Smooth muscle cell (in vitro differentiated cells): ENCODE results near the gene TBC1D2. TPM values are rescaled to one million over a fixed set of nuclear protein-coding genes. Genes with fewer than 3 reads are reported as not detected.

Experiments used
- DNase-seq: peaks from one replicate; lab custom pipeline; 2025; ENCODE audit not compliant: unreplicated experiment; lab: John Stamatoyannopoulos, UW
- H2AFZ ChIP-seq: fragments of 200-600 bp; sonication (generic); 2 replicates; pipeline ENCODE4 v1.6.0; 2016; ENCODE audit warnings: antibody characterized with exemption, low read depth, mild to moderate bottlenecking
- H3F3A ChIP-seq: fragments of 200-600 bp; sonication (generic); 2 replicates; pipeline ENCODE4 v1.6.0; 2017; ENCODE audit warnings: antibody characterized with exemption, low read depth
- H3K27ac ChIP-seq: fragments of 200-600 bp; sonication (generic); 2 replicates; pipeline ENCODE4 v1.5.1; 2016; ENCODE audit warnings: low read depth, mild to moderate bottlenecking
- H3K27me3 ChIP-seq: fragments of 200-600 bp; sonication (generic); 2 replicates; pipeline ENCODE4 v1.6.1; 2016; ENCODE audit warnings: low read depth, mild to moderate bottlenecking
- H3K36me3 ChIP-seq: fragments of 200-600 bp; sonication (generic); 2 replicates; pipeline ENCODE4 v1.5.1; 2016; ENCODE audit warnings: low read depth
- H3K4me1 ChIP-seq: fragments of 200-600 bp; sonication (generic); 2 replicates; pipeline ENCODE4 v1.5.1; 2016; ENCODE audit warnings: low read depth
- H3K4me2 ChIP-seq: fragments of 200-600 bp; sonication (generic); 2 replicates; pipeline ENCODE4 v1.6.0; 2016; ENCODE audit warnings: mild to moderate bottlenecking
- H3K4me3 ChIP-seq: fragments of 200-600 bp; sonication (generic); 2 replicates; pipeline ENCODE4 v1.5.1; 2016; ENCODE audit warnings: mild to moderate bottlenecking
- H3K79me2 ChIP-seq: fragments of 200-600 bp; sonication (generic); 2 replicates; pipeline ENCODE4 v1.6.0; 2016; ENCODE audit warnings: low read depth, mild to moderate bottlenecking
- H3K9ac ChIP-seq: fragments of 200-600 bp; sonication (generic); 2 replicates; pipeline ENCODE4 v1.6.0; 2016; ENCODE audit warnings: low read depth
- H3K9me3 ChIP-seq: fragments of 200-600 bp; sonication (generic); replicated peaks from 2 replicates; pipeline ENCODE4 v1.5.1; 2016; ENCODE audit warnings: low read depth
- H4K20me1 ChIP-seq: fragments of 200-600 bp; sonication (generic); 2 replicates; pipeline ENCODE4 v1.6.0; 2016; ENCODE audit warnings: low read depth
- WGBS: methylation state at CpG from one replicate; pipeline ENCODE4 v1.1.7; 2016; ENCODE audit warnings: low lambda C conversion rate; 5-methylcytosine and 5-hydroxymethylcytosine counted together
- polyA plus RNA-seq: library from polyadenylated mRNA; unstranded; fragments of >200 nt; fragmentation: Nextera tagmentation; extraction: Ambion mirVana; gene quantifications from 2 replicates; pipeline ENCODE4 v1.2.1, GENCODE V29; 2016
- total RNA-seq: library from RNA; depleted of rRNA; stranded (reverse); fragments of >200 nt; gene quantifications from 2 replicates; pipeline ENCODE4 v1.2.3, GENCODE V29; 2014
- TF ChIP-seq, protein P1 (sequence below): fragments of 200-600 bp; sonication (generic); IDR thresholded peaks from 2 replicates; pipeline ENCODE4 v1.5.1; 2017; ENCODE audit warnings: borderline replicate concordance, mild to moderate bottlenecking, antibody characterized with exemption; ENCODE audit not compliant: insufficient read depth, poor library complexity, severe bottlenecking

Gene TBC1D2
- total and polyA plus RNA-seq, 2 experiments from 2014 or later, result 7.7 to 8.6 TPM

DNA sequence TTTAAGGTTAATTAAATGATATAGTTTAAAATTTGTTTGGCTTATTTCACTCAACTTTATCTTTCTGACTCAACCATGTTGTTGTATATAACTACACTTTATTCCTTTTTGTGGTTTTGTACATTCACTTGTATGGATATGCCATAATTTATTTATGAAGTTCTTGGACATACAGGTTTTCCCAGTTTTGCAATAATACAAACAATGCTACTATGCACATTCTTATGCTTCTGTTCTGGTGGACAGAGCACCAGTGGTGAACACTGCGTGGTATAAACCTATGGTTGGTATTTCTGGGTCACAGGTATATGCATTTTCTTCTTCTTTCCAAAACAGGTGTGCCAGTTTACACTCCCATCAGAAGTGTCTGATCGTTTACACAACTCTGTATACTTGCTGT, 100.8 kb downstream of the TBC1D2 start:
- Histone ChIP-seq H2AFZ (no peak overlapping the region), H3F3A (no peaks in the 10 kb centered on the region), H3K9ac (no peak overlapping the region), H4K20me1 (no peaks in the 10 kb centered on the region), H3K4me2 (no peak overlapping the region), H3K36me3 (no peaks in the 10 kb centered on the region), H3K9me3 (no peaks in the 10 kb centered on the region), H3K27me3 (no peaks in the 10 kb centered on the region), H3K4me1 (no peaks in the 10 kb centered on the region), H3K27ac (no peak overlapping the region), H3K4me3 (no peak overlapping the region), H3K79me2 (no peaks in the 10 kb centered on the region)
- 88% methylated on average over 2 of the region's 2 CpGs for WGBS
- DNase-seq, result no peak
- TF ChIP-seq, protein P1, sequence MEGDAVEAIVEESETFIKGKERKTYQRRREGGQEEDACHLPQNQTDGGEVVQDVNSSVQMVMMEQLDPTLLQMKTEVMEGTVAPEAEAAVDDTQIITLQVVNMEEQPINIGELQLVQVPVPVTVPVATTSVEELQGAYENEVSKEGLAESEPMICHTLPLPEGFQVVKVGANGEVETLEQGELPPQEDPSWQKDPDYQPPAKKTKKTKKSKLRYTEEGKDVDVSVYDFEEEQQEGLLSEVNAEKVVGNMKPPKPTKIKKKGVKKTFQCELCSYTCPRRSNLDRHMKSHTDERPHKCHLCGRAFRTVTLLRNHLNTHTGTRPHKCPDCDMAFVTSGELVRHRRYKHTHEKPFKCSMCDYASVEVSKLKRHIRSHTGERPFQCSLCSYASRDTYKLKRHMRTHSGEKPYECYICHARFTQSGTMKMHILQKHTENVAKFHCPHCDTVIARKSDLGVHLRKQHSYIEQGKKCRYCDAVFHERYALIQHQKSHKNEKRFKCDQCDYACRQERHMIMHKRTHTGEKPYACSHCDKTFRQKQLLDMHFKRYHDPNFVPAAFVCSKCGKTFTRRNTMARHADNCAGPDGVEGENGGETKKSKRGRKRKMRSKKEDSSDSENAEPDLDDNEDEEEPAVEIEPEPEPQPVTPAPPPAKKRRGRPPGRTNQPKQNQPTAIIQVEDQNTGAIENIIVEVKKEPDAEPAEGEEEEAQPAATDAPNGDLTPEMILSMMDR, result no peak

DNA sequence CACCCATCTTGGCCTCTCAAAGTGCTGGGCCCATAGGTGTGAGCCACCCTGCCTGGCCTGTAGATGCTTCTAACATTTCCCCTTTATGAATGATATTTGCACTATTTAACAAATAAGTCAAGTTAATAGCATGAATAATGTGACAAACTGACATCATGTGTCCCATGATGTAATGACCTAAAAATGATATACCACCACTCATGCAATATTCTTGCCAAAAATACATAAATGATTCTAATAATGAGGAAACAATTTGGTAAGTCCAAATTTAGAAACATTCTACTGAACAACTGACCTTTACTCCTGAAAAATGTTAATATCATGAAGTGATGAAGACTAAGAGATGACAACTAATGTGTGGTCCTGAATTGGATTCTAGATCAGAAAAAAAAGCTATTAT, 102.9 kb downstream of the TBC1D2 start:
- no peaks in the 10 kb centered on the region for H4K20me1 ChIP-seq
- H3K4me2 ChIP-seq, result no peak overlapping the region
- no peaks in the 10 kb centered on the region for H3K27me3 ChIP-seq
- H3K79me2 ChIP-seq, result no peaks in the 10 kb centered on the region
- H3F3A ChIP-seq, result no peaks in the 10 kb centered on the region
- no peaks in the 10 kb centered on the region for H3K9me3 ChIP-seq
- no peak for DNase-seq
- no peak overlapping the region for H3K4me3 ChIP-seq
- H3K27ac ChIP-seq, result no peak overlapping the region
- H3K36me3 ChIP-seq, result no peaks in the 10 kb centered on the region
- H3K4me1 ChIP-seq, result no peaks in the 10 kb centered on the region
- no peak overlapping the region for H2AFZ ChIP-seq
- no peak overlapping the region for H3K9ac ChIP-seq
- TF ChIP-seq, protein P1, result no peak

DNA sequence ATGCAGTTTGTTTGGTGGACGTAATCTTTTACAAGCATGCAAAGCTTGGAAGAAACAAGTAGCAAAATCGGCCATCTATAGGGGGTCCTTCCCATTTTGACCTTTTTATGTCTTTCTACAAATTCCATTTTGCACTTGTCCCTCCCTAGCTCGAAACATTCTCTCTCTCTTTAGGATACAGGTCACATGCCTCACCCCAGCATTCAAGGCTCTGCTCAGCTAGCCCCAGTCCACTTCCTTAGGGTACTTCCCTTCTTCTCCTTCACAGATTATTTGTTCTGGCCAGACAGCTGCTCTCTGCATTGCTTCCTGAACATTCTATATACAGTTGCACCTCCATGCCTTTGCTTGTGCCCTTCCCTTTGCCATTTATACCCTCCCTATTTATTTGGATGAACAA, 104.7 kb downstream of the TBC1D2 start:
- H3K27ac ChIP-seq, result no peak overlapping the region
- no peaks in the 10 kb centered on the region for H3F3A ChIP-seq
- no peaks in the 10 kb centered on the region for H4K20me1 ChIP-seq
- no peaks in the 10 kb centered on the region for H3K9me3 ChIP-seq
- no peaks in the 10 kb centered on the region for H3K79me2 ChIP-seq
- H2AFZ ChIP-seq, result no peak overlapping the region
- H3K4me3 ChIP-seq, result no peak overlapping the region
- H3K4me1 ChIP-seq, result no peaks in the 10 kb centered on the region
- H3K4me2 ChIP-seq, result no peak overlapping the region
- TF ChIP-seq, protein P1, result no peak
- WGBS, result 87% methylated on average over 3 of the region's 3 CpGs
- no peak for DNase-seq
- no peak overlapping the region for H3K9ac ChIP-seq
- no peaks in the 10 kb centered on the region for H3K27me3 ChIP-seq
- H3K36me3 ChIP-seq, result no peaks in the 10 kb centered on the region

DNA sequence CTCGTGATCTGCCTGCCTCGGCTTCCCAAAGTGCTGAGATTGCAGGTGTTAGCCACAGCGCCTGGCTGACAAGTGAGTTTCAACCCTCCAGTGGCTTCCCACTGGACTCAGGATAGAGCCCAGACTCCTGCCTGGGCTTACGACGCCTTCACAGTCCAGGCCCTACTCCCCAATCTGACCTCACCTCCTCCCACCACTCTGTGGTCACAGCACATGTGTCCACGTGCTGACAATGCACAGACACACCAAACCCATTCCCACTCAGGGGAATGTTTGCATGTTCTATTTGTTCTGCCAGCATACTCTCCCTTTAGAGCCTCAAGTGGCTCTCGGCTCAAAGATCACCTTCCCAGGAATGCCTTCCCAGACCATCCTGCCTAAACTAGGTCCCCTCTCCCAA, 105.3 kb downstream of the TBC1D2 start:
- no peaks in the 10 kb centered on the region for H3F3A ChIP-seq
- H3K4me1 ChIP-seq, result no peaks in the 10 kb centered on the region
- 67% methylated on average over 7 of the region's 7 CpGs for WGBS
- H3K36me3 ChIP-seq, result no peaks in the 10 kb centered on the region
- TF ChIP-seq, protein P1, result no peak
- H3K4me3 ChIP-seq, result no peak overlapping the region
- no peak overlapping the region for H3K4me2 ChIP-seq
- no peaks in the 10 kb centered on the region for H3K9me3 ChIP-seq
- no peak overlapping the region for H3K27ac ChIP-seq
- no peak for DNase-seq
- no peaks in the 10 kb centered on the region for H3K79me2 ChIP-seq
- no peaks in the 10 kb centered on the region for H3K27me3 ChIP-seq
- no peak overlapping the region for H2AFZ ChIP-seq
- no peak overlapping the region for H3K9ac ChIP-seq
- no peaks in the 10 kb centered on the region for H4K20me1 ChIP-seq
